GM12874 (cell line): Measurements from ENCODE around the gene ST8SIA3.

Experiments used
- TF ChIP-seq, protein P1 (sequence below): IDR thresholded peaks from 2 replicates; pipeline ENCODE4 v1.5.1; 2011; ENCODE audit warnings: low read depth, mild to moderate bottlenecking, control low read depth, low read length, moderate library complexity; ENCODE audit not compliant: insufficient read depth

Gene ST8SIA3, protein sequence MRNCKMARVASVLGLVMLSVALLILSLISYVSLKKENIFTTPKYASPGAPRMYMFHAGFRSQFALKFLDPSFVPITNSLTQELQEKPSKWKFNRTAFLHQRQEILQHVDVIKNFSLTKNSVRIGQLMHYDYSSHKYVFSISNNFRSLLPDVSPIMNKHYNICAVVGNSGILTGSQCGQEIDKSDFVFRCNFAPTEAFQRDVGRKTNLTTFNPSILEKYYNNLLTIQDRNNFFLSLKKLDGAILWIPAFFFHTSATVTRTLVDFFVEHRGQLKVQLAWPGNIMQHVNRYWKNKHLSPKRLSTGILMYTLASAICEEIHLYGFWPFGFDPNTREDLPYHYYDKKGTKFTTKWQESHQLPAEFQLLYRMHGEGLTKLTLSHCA

DNA sequence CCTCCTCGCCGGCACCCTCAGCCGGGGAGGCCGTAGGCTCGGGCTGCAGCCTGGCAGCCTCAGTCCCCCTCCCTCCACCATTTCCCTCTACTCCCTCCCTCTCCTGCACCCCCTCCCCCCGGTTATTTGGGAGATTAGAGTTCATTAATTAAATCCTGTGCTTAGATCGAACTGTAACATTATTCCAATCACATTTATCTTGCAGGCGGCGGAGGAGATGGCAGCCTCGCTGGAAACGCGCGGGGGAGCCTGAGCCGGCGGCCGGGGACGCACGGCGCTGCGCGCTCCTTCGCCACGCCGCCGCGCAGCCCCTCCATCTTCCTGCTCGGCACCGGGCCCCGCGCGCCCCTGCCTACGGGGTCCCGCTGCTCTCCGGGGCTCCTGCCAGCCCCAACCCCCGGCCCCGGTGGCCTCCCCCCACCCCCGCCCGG, at the start of gene ST8SIA3:
Gene ST8SIA3 (plus strand): TSS at position 287 of the 431 bp plus-strand sequence. CDS start 290 bp downstream, outside the sequence.
- TF ChIP-seq, protein P1, sequence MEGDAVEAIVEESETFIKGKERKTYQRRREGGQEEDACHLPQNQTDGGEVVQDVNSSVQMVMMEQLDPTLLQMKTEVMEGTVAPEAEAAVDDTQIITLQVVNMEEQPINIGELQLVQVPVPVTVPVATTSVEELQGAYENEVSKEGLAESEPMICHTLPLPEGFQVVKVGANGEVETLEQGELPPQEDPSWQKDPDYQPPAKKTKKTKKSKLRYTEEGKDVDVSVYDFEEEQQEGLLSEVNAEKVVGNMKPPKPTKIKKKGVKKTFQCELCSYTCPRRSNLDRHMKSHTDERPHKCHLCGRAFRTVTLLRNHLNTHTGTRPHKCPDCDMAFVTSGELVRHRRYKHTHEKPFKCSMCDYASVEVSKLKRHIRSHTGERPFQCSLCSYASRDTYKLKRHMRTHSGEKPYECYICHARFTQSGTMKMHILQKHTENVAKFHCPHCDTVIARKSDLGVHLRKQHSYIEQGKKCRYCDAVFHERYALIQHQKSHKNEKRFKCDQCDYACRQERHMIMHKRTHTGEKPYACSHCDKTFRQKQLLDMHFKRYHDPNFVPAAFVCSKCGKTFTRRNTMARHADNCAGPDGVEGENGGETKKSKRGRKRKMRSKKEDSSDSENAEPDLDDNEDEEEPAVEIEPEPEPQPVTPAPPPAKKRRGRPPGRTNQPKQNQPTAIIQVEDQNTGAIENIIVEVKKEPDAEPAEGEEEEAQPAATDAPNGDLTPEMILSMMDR = no peak

DNA sequence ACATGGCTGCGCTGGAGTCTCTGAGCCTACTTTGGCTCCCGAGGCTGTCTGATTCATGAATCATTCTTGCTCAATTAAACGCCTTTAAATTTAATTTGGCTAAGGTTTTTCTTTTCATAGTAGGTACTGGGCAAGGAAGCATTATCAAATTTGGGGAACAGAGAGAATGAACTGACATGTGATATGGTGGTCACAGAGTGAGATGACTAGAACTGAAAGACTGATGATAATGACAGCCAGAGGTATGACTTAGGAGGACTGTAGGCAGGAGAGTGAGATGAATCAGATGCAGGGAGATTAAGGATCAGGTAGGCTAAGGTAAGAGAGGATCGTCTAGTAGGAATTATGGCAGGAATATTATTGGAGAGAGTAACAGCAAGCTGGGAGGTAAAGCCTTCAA, 40.9 kb upstream of the ST8SIA3 start:
- TF ChIP-seq, protein P1 = no peak

DNA sequence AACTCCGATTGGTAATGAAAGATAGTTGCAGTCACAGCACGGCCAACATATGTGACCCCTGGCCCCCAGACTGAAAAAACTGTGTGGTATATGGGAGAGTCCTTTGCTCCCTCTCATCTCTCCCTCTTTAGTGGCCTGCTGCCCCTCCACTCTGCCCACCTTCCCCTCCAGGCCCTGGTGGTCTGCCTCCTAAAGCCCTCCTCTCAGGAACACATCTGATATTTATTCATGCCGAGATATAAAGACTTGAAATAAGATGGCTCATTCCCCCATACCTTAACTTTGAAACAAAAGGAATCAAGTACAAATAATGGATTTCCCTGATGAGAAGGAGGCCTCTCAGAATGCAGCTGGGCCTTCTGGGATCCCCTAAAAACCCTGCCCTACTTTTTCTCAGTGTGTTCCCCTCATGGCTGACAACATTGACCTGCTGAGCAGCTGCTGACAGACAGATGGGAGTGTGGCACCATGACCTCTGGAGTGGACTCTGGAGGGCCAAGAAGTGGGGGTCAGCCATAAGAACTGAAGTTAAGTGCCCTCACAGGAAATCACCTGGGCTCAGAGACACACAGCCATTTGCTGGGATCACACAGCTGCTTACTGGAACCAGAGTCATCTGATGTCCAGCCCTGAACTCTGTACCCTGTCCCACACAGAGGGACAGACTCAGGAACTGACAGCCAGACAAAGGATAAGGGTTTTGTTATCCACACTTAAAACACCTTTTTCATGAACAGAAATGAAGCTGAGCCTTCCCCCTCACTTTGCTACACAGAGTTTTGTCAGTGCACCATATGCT, 39.8 kb upstream of the ST8SIA3 start:
- TF ChIP-seq, protein P1 = no peak

DNA sequence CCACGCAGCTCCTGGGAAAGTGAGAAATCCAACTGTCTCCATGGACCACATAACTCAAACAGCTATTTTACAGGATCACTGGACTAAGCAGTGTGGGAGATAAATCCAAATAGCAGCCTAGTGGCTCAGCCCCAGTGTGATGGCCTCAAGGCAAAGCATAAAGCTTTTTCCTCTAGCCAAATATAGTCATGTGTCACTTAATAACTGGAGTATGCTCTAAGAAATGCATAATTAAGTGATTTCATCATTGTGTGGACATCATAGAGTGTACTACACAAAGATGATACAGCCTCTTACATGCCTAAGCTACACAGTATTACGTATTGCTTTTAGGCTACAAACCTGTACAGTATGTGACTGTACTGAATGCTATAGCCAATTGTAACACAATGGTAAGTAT, 31.8 kb upstream of the ST8SIA3 start:
- TF ChIP-seq, protein P1 = no peak

DNA sequence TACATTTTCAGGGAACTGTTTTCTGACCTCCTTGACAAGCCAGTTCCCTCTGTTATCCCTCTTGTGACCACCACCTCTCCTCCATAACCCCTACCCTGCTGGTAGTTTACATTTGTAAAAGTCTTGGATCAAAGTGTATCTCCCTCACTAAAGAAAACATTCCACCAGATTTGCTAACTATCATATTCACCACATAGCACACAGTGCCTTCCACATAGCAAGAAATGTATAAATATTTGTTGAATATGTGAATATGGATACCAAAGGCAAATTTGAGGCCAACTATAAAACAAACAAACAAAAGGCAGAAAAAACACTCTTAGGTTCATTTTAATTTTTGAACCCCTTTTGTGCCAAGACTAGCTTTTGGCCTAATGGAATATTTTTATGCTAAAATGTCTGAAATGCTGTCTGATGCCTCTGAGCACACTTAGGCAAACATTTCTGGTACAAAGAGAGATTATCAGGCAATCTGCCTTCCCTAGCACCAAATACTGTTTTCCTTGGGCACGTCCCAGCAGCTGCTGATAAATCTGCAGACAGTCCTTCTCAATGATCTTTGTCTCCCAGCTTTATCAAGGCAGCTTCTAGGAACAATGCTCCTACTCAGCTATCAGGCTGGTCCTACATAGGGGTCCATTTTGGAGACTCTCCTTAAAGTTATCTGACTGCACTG, 26.7 kb upstream of the ST8SIA3 start:
- TF ChIP-seq, protein P1 = no peak

DNA sequence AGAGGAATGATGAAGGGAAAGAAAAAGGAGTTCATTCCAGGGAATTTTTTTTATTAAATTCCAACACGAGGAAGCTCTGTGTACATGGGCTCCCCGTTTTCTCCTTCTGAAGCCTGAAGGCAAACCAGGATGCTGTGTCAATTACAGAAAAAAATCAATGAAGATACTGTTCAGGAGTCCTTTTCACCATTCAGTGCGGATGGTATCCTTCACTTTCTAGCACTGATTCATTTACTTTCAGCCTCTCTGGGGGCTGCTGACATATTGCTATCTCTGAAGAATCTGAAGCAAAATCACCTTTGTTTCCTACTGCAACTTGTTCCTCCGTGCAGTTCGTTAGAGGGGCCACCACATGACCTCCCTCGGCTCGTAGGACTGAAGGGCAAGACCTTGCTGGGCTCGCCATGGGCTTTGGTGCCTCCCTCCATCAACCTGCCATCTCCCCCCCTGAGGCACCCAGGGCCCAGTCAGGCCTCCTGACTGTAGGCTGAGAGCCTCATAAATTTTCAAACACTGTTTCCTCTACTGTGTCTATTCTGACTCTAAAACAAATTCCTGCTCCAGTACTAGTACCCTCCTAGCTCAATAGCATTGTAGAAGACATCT, 25.5 kb upstream of the ST8SIA3 start:
- TF ChIP-seq, protein P1 = no peak
